HUES6 (cell line): ENCODE results near the gene HDAC1.
"Not testable (repeated sequence)": the region's sequence is repeated elsewhere in the genome, so short reads cannot be mapped to it uniquely, and the experiment has no call there.

Experiments used
- H3K27ac ChIP-seq: 2 replicates; pipeline ENCODE4 v1.7.0; 2013; ENCODE audit warnings: low read depth, mild to moderate bottlenecking, low read length, inconsistent platforms
- H3K27me3 ChIP-seq: 2 replicates; pipeline ENCODE4 v1.6.1; 2013; ENCODE audit warnings: low read length; ENCODE audit not compliant: control insufficient read depth, insufficient read depth
- H3K36me3 ChIP-seq: 2 replicates; pipeline ENCODE4 v1.6.1; 2013; ENCODE audit warnings: low read length; ENCODE audit not compliant: control insufficient read depth, insufficient read depth
- H3K4me1 ChIP-seq: 2 replicates; pipeline ENCODE4 v1.6.1; 2013; ENCODE audit warnings: low read length; ENCODE audit not compliant: control insufficient read depth, insufficient read depth
- H3K4me3 ChIP-seq: 2 replicates; pipeline ENCODE4 v1.5.1; 2013; ENCODE audit warnings: low read depth, low read length
- H3K9ac ChIP-seq: one replicate; pipeline ENCODE4 v1.6.1; 2013; ENCODE audit warnings: mild to moderate bottlenecking, low read length
- H3K9me3 ChIP-seq: 2 replicates; pipeline ENCODE4 v1.6.1; 2013; ENCODE audit warnings: low read depth, low read length; ENCODE audit not compliant: control insufficient read depth, insufficient read depth

HDAC1 gene

DNA sequence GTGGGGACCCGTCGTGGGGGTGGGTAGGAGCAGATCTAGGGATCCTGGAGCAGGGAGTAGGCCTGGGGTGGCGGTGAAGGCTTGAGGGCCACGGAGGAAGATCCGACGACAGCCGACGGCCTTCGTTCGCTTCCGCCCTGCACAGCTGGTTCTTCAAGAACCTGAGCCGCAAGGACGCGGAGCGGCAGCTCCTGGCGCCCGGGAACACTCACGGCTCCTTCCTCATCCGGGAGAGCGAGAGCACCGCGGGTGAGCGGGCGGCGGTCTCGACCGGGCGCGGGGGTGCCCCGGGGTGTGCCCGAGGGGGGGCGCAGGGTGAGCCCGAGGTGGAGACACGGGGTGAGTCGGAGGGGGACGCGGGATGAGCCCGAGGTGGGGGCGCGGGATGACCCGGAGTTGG lies 16.5 kb upstream of the HDAC1 start:
- Histone ChIP-seq H3K27me3 (no peaks in the 10 kb centered on the region; the same call in 1 of the 2 replicates), H3K9me3 (no peaks in the 10 kb centered on the region), H3K27ac (no peak overlapping the region), H3K9ac (no peak overlapping the region), H3K36me3 (peaks cover 20% of the 10 kb centered on the region), H3K4me3 (peak overlapping the region; percentile 43), H3K4me1 (peaks cover 29% of the 10 kb centered on the region)

DNA sequence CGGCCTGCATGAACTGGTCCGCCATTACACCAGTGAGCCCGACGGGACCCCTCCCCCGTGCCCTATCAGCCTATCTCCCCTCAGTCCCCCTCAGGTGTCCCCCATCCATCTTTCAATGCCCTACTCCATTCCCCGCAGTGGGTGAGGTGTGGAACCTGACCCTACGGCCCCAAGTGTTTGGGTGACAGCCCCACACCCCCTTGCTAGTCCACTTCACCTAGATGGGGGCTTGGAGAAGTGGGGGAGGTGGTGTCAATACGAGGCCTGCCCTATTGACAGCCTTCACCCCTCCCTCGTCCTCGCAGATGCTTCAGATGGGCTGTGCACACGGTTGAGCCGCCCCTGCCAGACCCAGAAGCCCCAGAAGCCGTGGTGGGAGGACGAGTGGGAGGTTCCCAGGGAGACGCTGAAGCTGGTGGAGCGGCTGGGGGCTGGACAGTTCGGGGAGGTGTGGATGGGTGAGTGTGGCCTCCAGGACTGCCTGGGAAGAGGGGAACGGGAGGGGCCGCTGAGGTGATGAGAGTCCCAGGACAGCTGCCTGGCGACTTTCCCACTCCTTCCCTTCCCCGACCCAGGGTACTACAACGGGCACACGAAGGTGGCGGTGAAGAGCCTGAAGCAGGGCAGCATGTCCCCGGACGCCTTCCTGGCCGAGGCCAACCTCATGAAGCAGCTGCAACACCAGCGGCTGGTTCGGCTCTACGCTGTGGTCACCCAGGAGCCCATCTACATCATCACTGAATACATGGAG lies 15.7 kb upstream of the HDAC1 start:
- Histone ChIP-seq H3K9ac (no peak overlapping the region), H3K36me3 (peaks cover 25% of the 10 kb centered on the region), H3K27me3 (no peaks in the 10 kb centered on the region; the same call in 1 of the 2 replicates), H3K27ac (no peak overlapping the region), H3K4me3 (no peak overlapping the region), H3K9me3 (no peaks in the 10 kb centered on the region), H3K4me1 (peaks cover 29% of the 10 kb centered on the region)

DNA sequence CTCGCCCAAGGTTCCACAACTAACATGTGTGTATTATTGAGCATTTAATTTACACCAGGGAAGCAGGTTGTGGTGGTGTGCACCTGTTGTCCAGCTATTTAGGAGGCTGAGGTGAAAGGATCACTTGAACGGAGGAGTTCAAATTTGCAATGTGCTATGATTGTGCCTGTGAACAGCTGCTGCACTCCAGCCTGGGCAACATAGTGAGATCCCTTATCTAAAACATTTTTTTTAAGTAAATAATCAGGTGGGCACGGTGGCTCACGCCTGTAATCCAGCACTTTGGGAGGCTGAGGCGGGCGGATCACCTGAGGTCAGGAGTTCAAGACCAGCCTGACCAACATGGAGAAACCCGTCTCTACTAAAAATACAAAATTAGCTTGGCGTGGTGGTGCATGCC lies 7.1 kb upstream of the HDAC1 start:
- not testable (repeated sequence) for H3K4me1 ChIP-seq, H3K27me3 ChIP-seq, H3K9ac ChIP-seq, H3K9me3 ChIP-seq, H3K27ac ChIP-seq, H3K4me3 ChIP-seq
- peaks cover 16% of the 10 kb centered on the region for H3K36me3 ChIP-seq

DNA sequence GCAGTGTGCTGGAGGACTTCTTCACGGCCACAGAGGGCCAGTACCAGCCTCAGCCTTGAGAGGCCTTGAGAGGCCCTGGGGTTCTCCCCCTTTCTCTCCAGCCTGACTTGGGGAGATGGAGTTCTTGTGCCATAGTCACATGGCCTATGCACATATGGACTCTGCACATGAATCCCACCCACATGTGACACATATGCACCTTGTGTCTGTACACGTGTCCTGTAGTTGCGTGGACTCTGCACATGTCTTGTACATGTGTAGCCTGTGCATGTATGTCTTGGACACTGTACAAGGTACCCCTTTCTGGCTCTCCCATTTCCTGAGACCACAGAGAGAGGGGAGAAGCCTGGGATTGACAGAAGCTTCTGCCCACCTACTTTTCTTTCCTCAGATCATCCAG lies 6.2 kb upstream of the HDAC1 start:
- Histone ChIP-seq H3K4me1 (no peaks in the 10 kb centered on the region; the same call in 1 of the 2 replicates), H3K9me3 (no peaks in the 10 kb centered on the region), H3K4me3 (no peak overlapping the region), H3K9ac (no peak overlapping the region), H3K27me3 (no peaks in the 10 kb centered on the region), H3K27ac (no peak overlapping the region), H3K36me3 (peaks cover 10% of the 10 kb centered on the region)

DNA sequence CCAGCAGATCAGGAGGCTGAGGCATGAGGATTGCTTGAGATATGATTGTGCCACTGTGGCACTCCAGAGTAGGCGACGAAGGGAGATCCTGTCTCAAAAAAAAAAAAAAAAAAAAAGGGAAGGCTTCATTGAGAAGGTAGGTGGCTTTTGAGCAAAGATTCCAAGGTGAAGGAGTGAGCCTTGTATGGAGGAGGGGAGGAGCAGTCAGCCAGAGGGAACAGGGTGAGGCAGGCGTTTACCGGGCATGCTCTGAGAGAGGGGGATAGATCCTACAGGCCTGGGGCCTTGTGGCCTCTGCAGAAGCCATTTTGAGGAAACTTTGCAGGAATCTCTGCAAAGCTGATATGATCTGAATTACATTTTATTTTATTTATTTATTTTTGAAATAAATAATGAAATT lies 5.1 kb upstream of the HDAC1 start:
- Histone ChIP-seq H3K9ac (no peak overlapping the region), H3K4me1 (peaks cover 4% of the 10 kb centered on the region), H3K27ac (no peak overlapping the region), H3K27me3 (no peaks in the 10 kb centered on the region), H3K4me3 (no peak overlapping the region), H3K9me3 (no peaks in the 10 kb centered on the region), H3K36me3 (peaks cover 7% of the 10 kb centered on the region)

DNA sequence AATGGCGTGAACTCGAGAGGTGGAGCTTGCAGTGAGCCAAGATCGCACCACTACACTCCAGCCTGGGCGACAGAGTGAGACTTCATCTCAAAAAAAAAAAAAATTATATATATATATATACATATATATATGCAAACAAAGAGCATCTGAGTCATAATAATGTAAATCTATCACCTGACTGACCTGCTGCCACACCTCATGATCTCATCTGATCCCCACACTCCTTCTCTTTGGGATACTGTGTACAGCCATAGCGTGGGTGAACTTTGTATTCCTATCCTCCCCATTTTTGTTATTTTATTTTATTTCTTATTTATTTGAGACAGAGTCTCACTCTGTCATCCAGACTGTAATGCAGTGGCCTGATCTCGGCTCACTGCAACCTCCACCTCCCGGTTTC lies 2.6 kb upstream of the HDAC1 start:
- Histone ChIP-seq H3K27ac (no peak overlapping the region), H3K4me3 (no peak overlapping the region), H3K4me1 (peaks cover 4% of the 10 kb centered on the region), H3K9ac (no peak overlapping the region), H3K27me3 (no peaks in the 10 kb centered on the region), H3K36me3 (peaks cover 7% of the 10 kb centered on the region), H3K9me3 (no peaks in the 10 kb centered on the region)

DNA sequence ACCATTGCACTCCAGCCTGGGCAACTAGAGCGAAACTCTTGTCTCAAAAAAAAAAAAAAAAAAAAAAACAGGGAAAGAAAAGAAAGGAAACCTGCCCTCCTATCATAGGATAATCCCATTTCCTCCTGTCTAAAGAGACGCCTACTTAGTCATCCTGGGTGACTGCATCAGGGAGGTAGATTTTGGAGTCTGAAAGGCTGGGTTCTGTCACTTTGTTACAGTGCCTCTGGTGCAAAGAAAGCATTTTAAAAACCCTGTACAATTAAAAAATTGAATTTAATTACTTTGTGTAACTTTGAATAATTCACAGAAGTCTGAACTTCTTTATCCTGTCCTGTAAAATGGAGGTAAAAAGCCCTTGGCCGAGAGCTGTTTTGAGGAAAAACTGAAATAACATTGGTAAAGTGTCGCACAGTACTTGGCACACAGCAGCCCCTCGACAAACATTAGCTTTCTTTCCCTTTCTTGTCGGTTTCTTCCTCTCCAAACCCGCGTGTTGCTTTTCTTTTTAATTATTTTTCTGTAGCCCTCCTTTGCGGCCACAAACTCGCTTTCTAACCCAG lies 657 bp upstream of the HDAC1 start:
- Histone ChIP-seq H3K9me3 (no peaks in the 10 kb centered on the region), H3K27ac (peak overlapping the region; percentile 52; the same call in 1 of the 2 replicates), H3K27me3 (no peaks in the 10 kb centered on the region), H3K36me3 (peaks cover 7% of the 10 kb centered on the region; the same call in 1 of the 2 replicates), H3K4me3 (peak overlapping the region; percentile 98), H3K9ac (peak overlapping the region; percentile 52), H3K4me1 (peaks cover 8% of the 10 kb centered on the region)

DNA sequence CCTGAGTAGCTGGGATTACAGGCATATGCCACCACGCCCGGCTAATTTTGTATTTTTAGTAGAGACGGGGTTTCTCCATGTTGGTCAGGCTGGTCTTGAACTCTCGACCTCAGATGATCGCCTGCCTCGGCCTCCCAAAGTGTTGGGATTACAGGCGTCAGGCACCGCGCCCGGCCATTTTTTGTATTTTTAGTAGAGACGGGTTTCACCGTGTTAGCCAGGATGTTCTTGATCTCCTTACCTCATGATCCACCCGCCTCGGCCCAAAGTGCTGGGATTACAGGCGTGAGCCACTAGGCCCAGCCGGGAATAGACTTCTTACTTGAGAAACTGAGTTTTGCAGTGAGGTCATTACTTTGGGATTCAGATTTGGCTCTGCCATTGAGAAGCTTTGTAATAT lies 6.3 kb downstream of the HDAC1 start:
- not testable (repeated sequence) for H3K9ac ChIP-seq, H3K9me3 ChIP-seq
- peaks cover 29% of the 10 kb centered on the region for H3K36me3 ChIP-seq

DNA sequence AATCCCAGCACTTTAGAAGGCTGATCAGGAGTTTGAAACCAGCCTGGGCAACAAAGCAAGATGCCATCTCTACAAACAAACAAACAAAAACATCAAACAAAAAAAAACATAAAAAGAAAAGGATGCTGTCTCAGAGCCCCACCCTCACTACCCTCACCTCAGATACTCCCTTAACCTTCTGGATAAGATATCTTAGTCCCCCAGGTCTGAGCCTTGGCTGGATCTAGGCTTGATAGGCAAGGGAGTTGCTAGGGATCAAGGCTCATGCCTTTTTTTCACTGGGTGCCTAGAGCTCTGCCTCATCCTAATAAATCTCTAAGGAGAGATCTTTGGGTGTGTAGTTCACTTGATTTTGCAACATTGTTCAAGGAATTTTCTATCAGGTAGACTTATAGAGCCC lies 7.4 kb downstream of the HDAC1 start:
- Histone ChIP-seq H3K4me1 (0 out of 2 replicates have a peak, but pooled peaks cover 10% of the 10 kb centered on the region), H3K4me3 (no peak overlapping the region), H3K27me3 (no peaks in the 10 kb centered on the region), H3K36me3 (peaks cover 40% of the 10 kb centered on the region), H3K27ac (no peak overlapping the region), H3K9me3 (no peaks in the 10 kb centered on the region), H3K9ac (no peak overlapping the region)

More for the DNA sequence above, 6.3 kb downstream of the HDAC1 start:
- 0 out of 2 replicates have a peak, but pooled peaks cover 10% of the 10 kb centered on the region for H3K4me1 ChIP-seq
- not testable (repeated sequence) for H3K27me3 ChIP-seq, H3K27ac ChIP-seq, H3K4me3 ChIP-seq

DNA sequence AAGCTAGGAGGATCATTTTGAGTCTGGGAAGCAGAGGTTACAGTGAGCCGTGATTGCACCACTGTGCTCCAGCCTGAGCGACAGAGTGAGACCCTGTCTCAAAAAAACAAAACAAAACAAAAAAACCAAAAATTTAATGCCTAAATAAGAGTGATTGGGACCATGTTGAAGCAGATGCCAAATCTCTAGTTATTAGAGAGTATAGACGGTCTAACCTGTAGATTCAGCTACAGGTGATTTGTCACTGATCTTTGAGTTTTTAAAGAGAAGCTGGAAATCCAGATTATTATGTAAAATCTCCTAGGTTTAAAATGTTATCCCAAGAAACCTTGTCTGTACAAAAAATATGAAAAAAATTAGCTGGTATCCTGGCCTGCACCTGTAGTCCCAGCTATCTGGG lies 11.5 kb downstream of the HDAC1 start:
- H3K9ac ChIP-seq, result no peak overlapping the region
- peaks cover 45% of the 10 kb centered on the region for H3K36me3 ChIP-seq

DNA sequence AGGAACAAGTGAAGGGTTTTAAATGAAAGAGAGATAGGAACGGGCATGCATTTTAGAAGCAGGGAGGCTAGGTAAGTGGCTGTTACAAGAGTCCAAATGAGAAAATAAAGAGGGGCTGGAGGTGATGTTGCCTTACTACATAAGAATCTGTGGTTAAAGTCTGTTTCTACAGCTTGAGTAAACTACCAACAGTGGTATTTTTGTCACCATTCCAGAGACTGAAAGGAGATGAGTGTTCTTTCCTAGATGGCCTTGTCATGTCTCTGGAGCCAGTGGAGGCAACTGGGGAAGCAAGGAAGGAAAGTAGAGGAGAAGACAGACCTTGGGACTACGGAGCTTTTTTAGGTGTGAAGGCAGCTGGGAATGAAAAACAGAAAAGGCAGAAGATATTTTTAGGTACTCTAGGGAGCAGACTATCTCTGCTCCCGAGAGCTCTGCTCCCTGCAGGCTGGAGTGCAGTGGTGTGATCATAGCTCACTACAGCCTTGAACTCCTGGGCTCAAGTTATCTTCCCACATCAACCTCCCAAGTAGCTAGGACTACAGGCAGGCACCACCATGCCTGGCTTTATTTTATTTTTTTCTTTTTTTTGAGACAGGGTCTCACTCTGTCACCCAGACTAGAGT lies 12.2 kb downstream of the HDAC1 start:
- peaks cover 44% of the 10 kb centered on the region for H3K36me3 ChIP-seq

More for the DNA sequence above, 11.5 kb downstream of the HDAC1 start:
- Histone ChIP-seq H3K27me3 (no peaks in the 10 kb centered on the region), H3K4me3 (no peak overlapping the region), H3K4me1 (no peaks in the 10 kb centered on the region), H3K27ac (no peak overlapping the region), H3K9me3 (0 out of 2 replicates have a peak, but pooled peaks cover 2% of the 10 kb centered on the region)

More for the DNA sequence above, 12.2 kb downstream of the HDAC1 start:
- Histone ChIP-seq H3K27ac (no peak overlapping the region), H3K4me3 (no peak overlapping the region), H3K9me3 (0 out of 2 replicates have a peak, but pooled peaks cover 2% of the 10 kb centered on the region), H3K27me3 (no peaks in the 10 kb centered on the region), H3K4me1 (no peaks in the 10 kb centered on the region), H3K9ac (no peak overlapping the region)
